PFSK-1 (cell line): ENCODE data around the gene OR4L1.

Experiments used
- POLR2AphosphoS5 ChIP-seq: IDR thresholded peaks from 2 replicates; pipeline ENCODE4 v1.6.1; 2012; ENCODE audit warnings: low read depth, mild to moderate bottlenecking, control low read depth, low read length, moderate library complexity
- TAF1 ChIP-seq: IDR thresholded peaks from 2 replicates; pipeline ENCODE4 v1.6.1; 2012; ENCODE audit warnings: low read length, control low read depth, borderline replicate concordance; ENCODE audit not compliant: insufficient read depth
- TF ChIP-seq, protein P1 (sequence below), 2 experiments: IDR thresholded peaks; 2 replicates each; pipeline versions ENCODE4 v1.6.1 to v1.8.0; 2011 to 2012; ENCODE audit warnings: low read depth in 2 of 2, low read length in 2 of 2, control low read depth in 1 of 2, inconsistent platforms in 1 of 2, mild to moderate bottlenecking in 1 of 2, moderate library complexity in 1 of 2; ENCODE audit not compliant: insufficient read depth in 1 of 2

DNA sequence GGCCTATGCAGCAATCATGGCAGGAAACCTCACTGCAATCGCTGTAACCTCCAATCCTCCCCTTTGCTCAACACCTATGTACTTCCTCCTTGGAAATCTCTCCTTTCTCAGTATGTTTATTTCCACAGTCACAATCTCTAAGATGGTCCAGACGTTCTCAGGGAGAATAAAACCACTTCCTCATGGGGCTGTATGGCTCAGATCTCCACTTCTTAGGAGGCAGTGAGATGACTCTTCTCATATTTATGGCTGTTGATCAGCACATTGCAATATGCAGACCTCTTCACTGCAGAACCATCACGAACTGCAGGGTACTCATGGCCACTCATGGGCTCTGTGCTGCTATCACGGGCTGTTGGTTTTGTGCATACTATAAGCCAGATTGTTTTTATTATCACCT lies 33.6 kb downstream of the OR4L1 start:
- TF ChIP-seq, protein P1, sequence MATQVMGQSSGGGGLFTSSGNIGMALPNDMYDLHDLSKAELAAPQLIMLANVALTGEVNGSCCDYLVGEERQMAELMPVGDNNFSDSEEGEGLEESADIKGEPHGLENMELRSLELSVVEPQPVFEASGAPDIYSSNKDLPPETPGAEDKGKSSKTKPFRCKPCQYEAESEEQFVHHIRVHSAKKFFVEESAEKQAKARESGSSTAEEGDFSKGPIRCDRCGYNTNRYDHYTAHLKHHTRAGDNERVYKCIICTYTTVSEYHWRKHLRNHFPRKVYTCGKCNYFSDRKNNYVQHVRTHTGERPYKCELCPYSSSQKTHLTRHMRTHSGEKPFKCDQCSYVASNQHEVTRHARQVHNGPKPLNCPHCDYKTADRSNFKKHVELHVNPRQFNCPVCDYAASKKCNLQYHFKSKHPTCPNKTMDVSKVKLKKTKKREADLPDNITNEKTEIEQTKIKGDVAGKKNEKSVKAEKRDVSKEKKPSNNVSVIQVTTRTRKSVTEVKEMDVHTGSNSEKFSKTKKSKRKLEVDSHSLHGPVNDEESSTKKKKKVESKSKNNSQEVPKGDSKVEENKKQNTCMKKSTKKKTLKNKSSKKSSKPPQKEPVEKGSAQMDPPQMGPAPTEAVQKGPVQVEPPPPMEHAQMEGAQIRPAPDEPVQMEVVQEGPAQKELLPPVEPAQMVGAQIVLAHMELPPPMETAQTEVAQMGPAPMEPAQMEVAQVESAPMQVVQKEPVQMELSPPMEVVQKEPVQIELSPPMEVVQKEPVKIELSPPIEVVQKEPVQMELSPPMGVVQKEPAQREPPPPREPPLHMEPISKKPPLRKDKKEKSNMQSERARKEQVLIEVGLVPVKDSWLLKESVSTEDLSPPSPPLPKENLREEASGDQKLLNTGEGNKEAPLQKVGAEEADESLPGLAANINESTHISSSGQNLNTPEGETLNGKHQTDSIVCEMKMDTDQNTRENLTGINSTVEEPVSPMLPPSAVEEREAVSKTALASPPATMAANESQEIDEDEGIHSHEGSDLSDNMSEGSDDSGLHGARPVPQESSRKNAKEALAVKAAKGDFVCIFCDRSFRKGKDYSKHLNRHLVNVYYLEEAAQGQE (IDR thresholded peaks at IDR 0.05; ENCODE audit: insufficient read depth in 1 of 2, low read depth in 2 of 2, low read length in 2 of 2) = no peak
- TF ChIP-seq TAF1 (no peak), POLR2AphosphoS5 (no peak)
